K562 treated with DMSO at 1 percent for 4 hours (cell line): ENCODE results near the gene THAP6. TPM values are rescaled to one million over a fixed set of nuclear protein-coding genes. Genes with fewer than 3 reads are reported as not detected.

Experiments used
- total RNA-seq: library from RNA; unstranded; fragments of 300-600 nt; gene quantifications from 2 replicates; pipeline ENCODE4 v1.2.3, GENCODE V29; 2022; ENCODE audit not compliant: insufficient read depth

THAP6 gene, protein sequence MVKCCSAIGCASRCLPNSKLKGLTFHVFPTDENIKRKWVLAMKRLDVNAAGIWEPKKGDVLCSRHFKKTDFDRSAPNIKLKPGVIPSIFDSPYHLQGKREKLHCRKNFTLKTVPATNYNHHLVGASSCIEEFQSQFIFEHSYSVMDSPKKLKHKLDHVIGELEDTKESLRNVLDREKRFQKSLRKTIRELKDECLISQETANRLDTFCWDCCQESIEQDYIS
- 5.7 and 6.4 TPM in 2 replicates for total RNA-seq

DNA sequence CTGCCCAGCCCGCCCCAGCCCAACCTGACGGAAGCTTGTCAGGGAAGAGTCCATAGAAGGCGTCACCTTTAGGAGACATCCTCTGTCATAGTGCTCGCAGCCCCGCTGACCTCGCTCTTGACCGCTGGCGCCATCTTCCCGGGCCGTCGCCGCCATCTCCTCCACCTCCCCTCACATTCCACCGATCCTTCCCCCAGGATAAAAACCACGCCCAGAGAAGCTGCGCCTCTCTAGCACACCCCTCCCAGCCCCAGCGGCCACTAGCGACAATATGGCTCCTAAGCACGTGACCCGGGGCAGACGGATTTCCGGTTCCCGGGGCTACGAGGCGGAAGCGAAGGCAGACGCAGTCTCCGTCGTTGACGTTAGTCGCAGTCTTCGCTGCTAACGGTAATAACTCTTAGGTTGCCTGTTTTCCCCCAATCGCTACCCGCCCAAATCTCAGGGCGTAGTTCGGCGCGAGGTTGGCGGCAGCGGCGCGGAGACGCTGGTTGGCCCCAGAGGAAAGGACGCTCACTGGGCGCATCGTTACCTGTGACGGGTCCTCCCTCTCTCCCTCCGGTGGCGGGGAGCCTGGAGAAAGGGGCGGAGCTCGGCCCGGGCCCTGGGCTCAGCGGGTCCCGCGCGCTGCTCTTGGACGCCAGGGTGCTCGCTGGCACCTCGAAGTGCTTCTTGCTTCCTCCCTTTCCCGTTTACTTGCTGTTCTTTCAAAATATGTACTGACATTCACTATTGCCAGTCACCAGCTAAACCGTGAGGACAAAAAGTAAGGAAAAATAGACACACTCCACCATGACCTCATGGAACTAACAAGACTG is at the start of gene THAP6, which contains the start of gene RCHY1:
Gene THAP6 (plus strand): TSS at position 343 of the 818 bp plus-strand sequence. CDS start 980 bp downstream, outside the sequence.
Gene RCHY1 (minus strand): TSS at position 273 of the 818 bp plus-strand sequence. CDS start 117 bp downstream, at position 156.

DNA sequence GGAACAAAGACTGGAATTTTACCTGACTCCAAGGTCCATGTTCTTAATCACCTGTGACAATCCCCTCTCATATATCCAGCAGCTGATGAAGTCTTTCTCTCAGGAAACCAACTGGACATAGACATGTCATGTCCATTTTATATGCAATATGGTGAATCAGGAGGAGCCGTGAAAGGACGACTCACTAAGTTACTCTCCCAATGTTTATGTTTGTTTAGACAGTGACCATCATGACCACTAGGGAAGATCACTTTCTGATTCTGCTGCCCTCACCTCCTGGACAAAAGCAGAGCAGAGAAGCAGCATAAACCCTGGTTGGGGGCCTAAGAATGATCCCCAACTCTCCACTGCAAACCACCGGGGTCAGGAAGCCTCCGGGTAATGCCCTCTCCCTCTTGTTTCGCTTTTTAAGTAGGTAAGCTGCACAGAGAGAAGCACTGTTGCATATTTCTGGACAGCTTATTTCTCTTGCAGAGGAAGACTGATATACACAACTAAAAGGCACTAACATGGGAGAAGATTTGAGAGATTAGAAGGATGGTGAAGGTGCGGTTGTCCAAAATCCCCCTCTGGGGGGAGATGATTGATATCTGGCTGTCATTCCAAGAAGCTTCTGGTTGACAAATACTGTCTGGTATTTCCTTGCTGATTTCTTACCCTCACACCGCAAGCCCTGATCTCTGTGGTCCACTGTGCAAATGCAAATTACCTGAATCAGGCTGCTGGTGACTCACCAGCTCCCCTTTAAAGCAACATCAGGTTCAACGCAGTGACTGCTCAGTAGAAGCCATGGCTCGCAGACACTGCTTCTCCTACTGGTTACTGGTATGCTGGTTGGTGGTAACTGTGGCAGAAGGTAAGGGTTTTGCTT is 41.3 kb downstream of the THAP6 start, which contains the start of gene ODAPH:
Gene ODAPH (plus strand): TSS at position 773 of the 871 bp plus-strand sequence. CDS start 17 bp downstream, at position 790.

Other genes starting within 250 kb of the THAP6 start
- 26.7 and 32.4 TPM in 2 replicates for gene RCHY1, start 70 bp upstream of the THAP6 start, total RNA-seq
- not detected in 2 replicates for gene ODAPH, start 41.6 kb downstream of the THAP6 start, total RNA-seq
- not detected in 2 replicates for gene CDKL2, start 116.1 kb downstream of the THAP6 start, total RNA-seq
- 61.5 and 83.3 TPM in 2 replicates for gene G3BP2, start 158.9 kb downstream of the THAP6 start, total RNA-seq
- 50.5 and 60.1 TPM in 2 replicates for gene USO1, start 210.1 kb downstream of the THAP6 start, total RNA-seq